Measurements from ENCODE around the gene IKZF2.

IKZF2 gene

GRCh38 chr2:213004197-213004821 lies 147.1 kb downstream of the IKZF2 start:
- no peak for DNase-seq (ENCODE audit: extremely low read depth, low read depth)

DNA sequence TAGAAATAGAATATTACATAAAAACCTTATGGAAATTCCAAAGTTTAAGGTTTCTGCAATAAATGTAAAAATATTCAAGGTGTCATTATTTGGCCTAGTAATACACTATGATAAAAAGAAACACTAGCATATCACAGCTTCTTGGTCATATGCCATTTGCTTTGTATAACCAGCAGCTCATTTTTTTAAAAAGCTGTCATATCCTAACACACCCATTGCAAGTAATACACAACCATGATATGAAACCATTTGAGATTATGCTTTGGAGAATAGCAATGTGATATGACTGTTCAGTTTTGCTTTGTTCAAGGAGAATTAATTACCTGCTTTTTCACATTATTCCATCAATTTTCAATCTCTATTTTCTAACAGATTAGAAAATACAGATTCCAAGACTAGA lies 149.0 kb downstream of the IKZF2 start:
- DNase-seq (ENCODE audit: extremely low read depth, low read depth) = no peak
- TF ChIP-seq, protein P1, sequence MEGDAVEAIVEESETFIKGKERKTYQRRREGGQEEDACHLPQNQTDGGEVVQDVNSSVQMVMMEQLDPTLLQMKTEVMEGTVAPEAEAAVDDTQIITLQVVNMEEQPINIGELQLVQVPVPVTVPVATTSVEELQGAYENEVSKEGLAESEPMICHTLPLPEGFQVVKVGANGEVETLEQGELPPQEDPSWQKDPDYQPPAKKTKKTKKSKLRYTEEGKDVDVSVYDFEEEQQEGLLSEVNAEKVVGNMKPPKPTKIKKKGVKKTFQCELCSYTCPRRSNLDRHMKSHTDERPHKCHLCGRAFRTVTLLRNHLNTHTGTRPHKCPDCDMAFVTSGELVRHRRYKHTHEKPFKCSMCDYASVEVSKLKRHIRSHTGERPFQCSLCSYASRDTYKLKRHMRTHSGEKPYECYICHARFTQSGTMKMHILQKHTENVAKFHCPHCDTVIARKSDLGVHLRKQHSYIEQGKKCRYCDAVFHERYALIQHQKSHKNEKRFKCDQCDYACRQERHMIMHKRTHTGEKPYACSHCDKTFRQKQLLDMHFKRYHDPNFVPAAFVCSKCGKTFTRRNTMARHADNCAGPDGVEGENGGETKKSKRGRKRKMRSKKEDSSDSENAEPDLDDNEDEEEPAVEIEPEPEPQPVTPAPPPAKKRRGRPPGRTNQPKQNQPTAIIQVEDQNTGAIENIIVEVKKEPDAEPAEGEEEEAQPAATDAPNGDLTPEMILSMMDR (IDR thresholded peaks at IDR 0.05; ENCODE audit: low read depth, low read length) = no peak

More at GRCh38 chr2:213004197-213004821, 147.1 kb downstream of the IKZF2 start:
- TF ChIP-seq, protein P1 (IDR thresholded peaks at IDR 0.05; ENCODE audit: low read depth, low read length) = no peak

DNA sequence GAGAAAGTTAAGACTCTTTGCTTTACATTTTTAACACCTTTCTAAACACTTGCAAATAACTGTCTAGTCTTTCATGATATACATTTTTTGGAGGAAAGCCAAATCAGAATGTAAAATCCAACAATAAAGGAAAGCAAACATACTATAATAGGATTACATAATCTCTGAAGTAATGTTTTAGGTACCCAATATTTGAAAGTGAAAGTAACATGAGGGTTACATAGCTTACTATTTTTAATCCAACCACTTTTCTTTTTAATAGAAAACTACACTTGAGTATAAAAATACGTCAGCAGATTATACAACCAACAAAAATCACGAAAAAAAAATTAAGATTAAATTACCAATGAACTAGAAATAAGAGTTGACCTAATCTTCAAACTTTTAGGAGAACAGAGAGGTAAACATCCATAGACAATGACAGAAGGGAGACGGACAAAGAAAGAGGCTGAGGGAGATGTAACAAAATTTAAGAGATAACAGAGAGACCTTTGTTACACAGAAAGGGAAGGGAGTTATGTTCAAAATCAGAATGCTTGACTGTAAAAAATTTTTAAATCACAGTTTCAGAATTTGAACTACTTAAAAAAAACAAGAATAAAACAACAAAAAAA lies 150.0 kb downstream of the IKZF2 start:
- DNase-seq (ENCODE audit: extremely low read depth, low read depth) = no peak
- TF ChIP-seq, protein P1 (IDR thresholded peaks at IDR 0.05; ENCODE audit: low read depth, low read length) = no peak

- DNase-seq (ENCODE audit: extremely low read depth, low read depth) = no peak
- TF ChIP-seq, protein P1 (IDR thresholded peaks at IDR 0.05; ENCODE audit: low read depth, low read length) = no peak
Measured at GRCh38 chr2:212998626-212999359, 152.6 kb downstream of the IKZF2 start.

DNA sequence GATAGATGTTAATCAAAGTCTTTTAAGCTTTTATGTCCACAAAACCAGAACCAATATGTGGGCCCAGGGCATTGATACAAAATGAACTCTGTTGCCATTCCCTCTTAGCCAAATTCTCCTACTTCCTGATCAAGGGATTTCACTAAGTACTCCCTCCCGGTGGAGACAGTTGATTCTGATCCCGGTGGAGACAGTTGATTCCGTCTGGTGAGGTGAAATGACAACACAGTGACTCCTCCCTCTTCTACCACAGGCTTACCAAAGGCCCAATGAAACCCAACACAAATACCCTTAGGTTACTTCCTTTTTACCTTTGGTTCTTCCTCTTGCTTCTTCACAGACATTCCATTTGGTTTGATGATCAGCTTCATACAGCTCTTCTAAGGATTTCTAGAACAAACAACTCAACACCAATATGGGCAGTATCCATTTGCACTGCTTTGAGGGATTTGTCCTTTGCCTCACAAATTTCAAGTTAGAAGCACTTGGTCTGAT lies 153.8 kb downstream of the IKZF2 start:
- no peak for DNase-seq (ENCODE audit: extremely low read depth, low read depth)
- TF ChIP-seq, protein P1 (IDR thresholded peaks at IDR 0.05; ENCODE audit: low read depth, low read length) = no peak

- TF ChIP-seq, protein P1 (IDR thresholded peaks at IDR 0.05; ENCODE audit: low read depth, low read length) = no peak
- DNase-seq (ENCODE audit: extremely low read depth, low read depth) = no peak
Measured at GRCh38 chr2:212995920-212996319, 155.5 kb downstream of the IKZF2 start.

DNA sequence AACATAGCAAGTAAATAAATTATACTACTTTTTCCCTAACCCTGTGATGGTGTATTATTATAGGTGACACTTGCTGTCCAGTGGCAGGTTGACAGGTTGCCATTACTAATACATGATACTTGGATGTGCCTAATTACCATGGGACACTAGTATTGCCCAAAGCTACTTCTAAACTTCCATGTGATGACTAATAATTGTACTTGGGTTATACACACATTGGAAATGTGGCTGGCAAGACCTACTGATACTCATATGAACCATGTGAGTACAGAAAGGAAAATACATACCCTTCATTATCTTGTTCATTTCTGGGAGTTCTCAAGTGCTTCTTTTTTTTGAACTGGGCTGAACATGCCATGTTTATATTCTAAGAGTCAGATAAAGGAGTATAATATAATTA lies 156.4 kb downstream of the IKZF2 start:
- DNase-seq (ENCODE audit: extremely low read depth, low read depth) = no peak
- TF ChIP-seq, protein P1 (IDR thresholded peaks at IDR 0.05; ENCODE audit: low read depth, low read length) = no peak
